Measurements from ENCODE around the gene MUC2.

The MUC2 gene

DNA sequence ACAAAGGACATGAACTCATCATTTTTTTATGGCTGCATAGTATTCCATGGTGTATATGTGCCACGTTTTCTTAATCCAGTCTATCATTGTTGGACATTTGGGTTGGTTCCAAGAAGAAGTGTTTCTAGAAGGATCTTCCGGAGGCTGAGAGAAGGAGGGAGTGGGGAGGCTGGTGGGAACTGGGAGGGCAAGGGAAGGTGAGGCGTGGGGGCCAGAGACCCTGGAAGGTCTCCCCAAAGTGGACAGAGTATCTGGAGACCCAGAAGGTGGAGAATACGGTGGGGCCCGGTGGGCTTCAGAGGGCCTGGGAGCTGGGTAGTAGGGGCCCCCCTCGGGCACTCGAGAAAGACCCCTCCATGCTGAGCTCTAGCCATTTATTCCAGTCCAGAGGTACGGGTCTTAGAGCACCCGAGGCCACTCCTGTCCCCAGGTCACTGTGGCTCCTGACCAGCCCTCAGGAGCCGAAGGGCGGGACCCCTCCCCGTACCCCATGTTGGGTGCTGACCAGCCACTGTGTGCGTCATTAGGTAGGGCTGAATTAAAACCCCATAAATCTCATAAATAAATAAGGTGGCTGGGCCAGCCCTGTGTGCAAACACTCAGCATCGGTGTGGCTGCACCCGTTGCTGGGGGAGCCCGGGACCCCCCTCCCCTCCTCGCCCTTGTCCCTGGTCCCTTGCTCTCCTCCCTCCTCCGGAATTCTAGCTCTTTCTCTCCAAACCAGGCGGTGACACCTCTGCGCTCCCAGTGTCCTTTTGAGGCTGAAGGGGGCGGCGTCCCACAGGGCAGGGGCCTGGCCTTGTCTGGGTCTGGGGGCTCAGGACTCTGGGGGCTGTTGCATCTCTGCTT is 44.3 kb downstream of the MUC2 start:
- DNase-seq: no peak

- DNase-seq: no peak
Observed at GRCh38 chr11:1119604-1120146, 45.0 kb downstream of the MUC2 start.

GRCh38 chr11:1120532-1121330 is 46.1 kb downstream of the MUC2 start:
- DNase-seq: no peak

DNA sequence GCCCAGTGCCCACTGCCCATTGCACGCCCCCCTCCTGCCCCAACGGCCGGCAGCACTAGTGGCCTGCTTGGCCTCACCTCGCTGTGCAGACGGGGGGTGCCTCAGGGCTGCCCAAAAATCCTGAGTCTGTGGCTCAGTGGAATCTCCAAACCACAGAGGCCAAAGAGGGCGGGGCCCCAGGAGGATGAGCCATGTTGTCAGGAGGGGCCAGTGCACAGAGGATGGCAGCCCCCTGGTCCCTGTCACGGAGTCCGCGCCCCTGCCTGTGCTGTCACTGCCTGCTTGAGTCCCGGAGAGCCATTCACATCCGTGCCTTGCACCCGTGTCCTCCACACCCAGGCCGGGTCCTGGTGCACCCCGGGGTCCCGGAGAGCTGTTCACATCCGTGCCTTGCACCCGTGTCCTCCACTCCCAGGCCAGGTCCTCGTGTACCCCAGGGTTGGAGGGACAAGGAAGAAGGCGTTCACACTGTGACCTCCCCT is 46.7 kb downstream of the MUC2 start:
- no peak for DNase-seq

DNA sequence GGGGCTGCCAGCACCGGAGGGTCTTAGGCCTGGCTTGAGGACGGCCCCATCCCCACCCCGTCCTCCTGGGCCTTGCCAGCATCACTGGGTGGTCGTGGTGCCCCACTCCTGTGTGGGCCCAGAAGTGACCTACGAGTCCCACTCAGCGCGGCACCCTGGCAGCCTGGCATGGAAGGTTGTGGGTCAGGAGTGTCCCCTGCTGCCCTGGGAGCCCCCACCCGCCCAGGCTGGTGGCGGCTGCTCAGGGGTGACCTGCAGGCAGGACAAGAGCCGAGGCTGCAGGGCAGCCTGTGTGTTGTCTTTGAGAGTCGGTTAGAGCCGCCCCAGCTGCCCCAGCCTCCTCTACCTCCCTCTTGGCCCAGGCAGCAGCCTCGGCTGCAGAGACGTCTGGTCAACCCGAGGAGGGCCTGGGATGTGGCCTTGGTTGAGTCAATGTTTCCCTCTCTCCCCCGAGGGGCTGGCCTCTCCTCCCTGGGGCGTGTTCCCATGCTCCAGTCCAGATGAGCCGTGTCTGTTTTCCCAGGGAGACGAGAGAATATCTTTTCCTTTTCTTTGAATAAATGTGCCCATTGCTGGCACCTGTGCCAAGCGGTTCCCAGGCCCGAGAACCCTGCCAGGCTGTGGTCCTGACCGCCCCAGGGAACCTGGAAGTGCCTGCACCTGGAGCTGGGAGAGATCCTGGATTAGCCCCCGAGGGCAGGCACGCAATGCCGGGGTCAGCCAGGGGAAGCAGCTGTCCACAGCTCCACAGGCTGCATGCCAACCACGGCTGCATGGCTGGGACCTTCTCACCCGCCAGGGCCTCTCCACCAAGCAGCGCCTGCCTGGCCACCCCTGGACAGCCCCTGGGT is 47.4 kb downstream of the MUC2 start:
- no peak for DNase-seq

DNA sequence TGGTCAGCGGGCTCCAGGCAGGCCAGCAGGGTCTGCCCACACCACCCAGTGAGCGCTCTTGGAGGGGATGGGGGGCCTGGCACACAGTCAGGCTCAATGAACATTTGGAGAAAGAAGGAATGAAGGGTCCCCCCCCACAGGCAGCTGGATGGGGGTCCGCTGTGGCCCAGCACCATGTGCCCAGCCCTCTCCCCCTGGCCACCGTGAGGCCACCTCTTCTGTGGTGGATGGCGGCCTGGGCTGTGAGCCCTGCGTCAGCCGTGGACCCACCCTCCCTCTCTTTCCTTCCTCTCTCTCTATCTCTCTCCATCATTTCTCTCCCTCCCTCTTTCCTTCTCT is 48.0 kb downstream of the MUC2 start:
- no peak for DNase-seq

DNA sequence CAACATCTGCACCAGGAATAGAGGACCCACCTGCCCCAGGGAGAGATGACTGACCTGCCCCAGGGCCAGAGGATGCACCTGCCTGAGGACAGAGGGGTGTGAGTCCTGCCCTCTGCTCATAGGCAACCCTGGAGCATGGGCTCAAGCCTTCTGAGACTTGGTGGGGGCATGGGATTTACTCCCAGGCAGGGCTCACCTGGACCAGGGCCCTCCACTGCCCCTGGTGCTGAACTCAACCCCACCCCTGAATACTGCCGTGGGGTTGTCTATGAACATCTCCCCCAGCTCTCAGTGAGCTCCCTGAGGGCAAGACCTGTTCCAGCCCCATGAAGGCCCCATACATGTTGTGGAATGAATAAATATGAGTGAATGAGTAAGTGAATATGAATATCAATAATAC is 49.3 kb downstream of the MUC2 start:
- no peak for DNase-seq

Data from hypothalamus (tissue), 51 donors.